Liver (tissue), 9 donors: Measurements from ENCODE around the gene DBN1. TPM values are rescaled to one million over a fixed set of nuclear protein-coding genes. Genes with fewer than 3 reads are reported as not detected.
A peak's percentile ranks its signal among the peaks of the same experiment; 100 is the strongest.

Source experiments
- DNase-seq: peaks from one replicate; pipeline ENCODE4 v3.0.0-alpha.2; 2017; ENCODE audit warnings: low spot score
- H3K27ac ChIP-seq, 2 donors: one replicate each; pipeline ENCODE4 v1.7.0; 2013; ENCODE audit warnings: inconsistent platforms in 2 of 2, low read length in 2 of 2, control low read depth in 1 of 2, low read depth in 1 of 2, mild to moderate bottlenecking in 1 of 2
- H3K27me3 ChIP-seq, 4 donors: one replicate each; pipeline versions ENCODE4 v1.6.1 to v1.7.0; 2013; ENCODE audit warnings: low read length in 3 of 4, inconsistent platforms in 1 of 4, mild to moderate bottlenecking in 1 of 4, moderate library complexity in 1 of 4; ENCODE audit not compliant: control insufficient read depth in 4 of 4, insufficient read depth in 4 of 4
- H3K36me3 ChIP-seq, 4 donors: one replicate each; pipeline versions ENCODE4 v1.6.1 to v1.7.0; 2013; ENCODE audit warnings: low read length in 3 of 4, mild to moderate bottlenecking in 3 of 4, low read depth in 1 of 4, moderate library complexity in 1 of 4; ENCODE audit not compliant: control insufficient read depth in 4 of 4, insufficient read depth in 3 of 4
- H3K4me1 ChIP-seq, 4 donors: one replicate each; pipeline versions ENCODE4 v1.6.1 to v1.7.0; 2013; ENCODE audit warnings: low read length in 3 of 4, mild to moderate bottlenecking in 3 of 4, moderate library complexity in 1 of 4; ENCODE audit not compliant: control insufficient read depth in 4 of 4, insufficient read depth in 4 of 4
- H3K4me3 ChIP-seq, 3 donors: one replicate each; pipeline versions ENCODE4 v1.6.1 to v1.7.0; 2013; ENCODE audit warnings: low read length in 3 of 3, control low read depth in 1 of 3, low read depth in 1 of 3, mild to moderate bottlenecking in 1 of 3
- H3K9ac ChIP-seq, 2 donors: one replicate each; pipeline ENCODE4 v1.7.0; 2013; ENCODE audit warnings: low read length in 2 of 2, mild to moderate bottlenecking in 2 of 2, moderate library complexity in 2 of 2, control low read depth in 1 of 2, low read depth in 1 of 2
- H3K9me3 ChIP-seq, 4 donors: one replicate each; pipeline versions ENCODE4 v1.6.1 to v1.7.0; 2013; ENCODE audit warnings: low read length in 3 of 4; ENCODE audit not compliant: control insufficient read depth in 4 of 4
- EGR1 ChIP-seq, 2 donors: IDR thresholded peaks; 2 replicates each; pipeline ENCODE4 v1.6.1; 2016 to 2018; ENCODE audit warnings: antibody characterized with exemption in 2 of 2, low read depth in 2 of 2
- FOXA1 ChIP-seq: IDR thresholded peaks from 2 replicates; pipeline ENCODE4 v1.6.1; 2016; ENCODE audit warnings: antibody characterized with exemption
- FOXA2 ChIP-seq: IDR thresholded peaks from 2 replicates; pipeline ENCODE4 v1.6.1; 2016; ENCODE audit warnings: antibody characterized with exemption
- GABPA ChIP-seq, 2 donors: IDR thresholded peaks in 1 of 2; conservative IDR thresholded peaks in 1 of 2; 2 replicates each; pipeline ENCODE4 v1.6.1; 2016; ENCODE audit warnings: antibody characterized with exemption in 2 of 2, mild to moderate bottlenecking in 1 of 2, moderate library complexity in 1 of 2
- HNF4A ChIP-seq, 2 donors: conservative IDR thresholded peaks; 2 replicates each; pipeline ENCODE4 v1.6.1; 2016; ENCODE audit warnings: antibody characterized with exemption in 2 of 2, mild to moderate bottlenecking in 2 of 2
- HNF4G ChIP-seq: IDR thresholded peaks from 2 replicates; pipeline ENCODE4 v1.6.1; 2016; ENCODE audit warnings: antibody characterized with exemption
- JUND ChIP-seq, 2 donors: IDR thresholded peaks; 2 replicates each; pipeline ENCODE4 v1.6.1; 2016; ENCODE audit warnings: antibody characterized with exemption in 2 of 2
- NR2F2 ChIP-seq: IDR thresholded peaks from 2 replicates; pipeline ENCODE4 v1.6.1; 2016; ENCODE audit warnings: antibody characterized with exemption
- RAD21 ChIP-seq, 2 donors: IDR thresholded peaks; 2 replicates each; pipeline ENCODE4 v1.6.1; 2016; ENCODE audit warnings: antibody characterized with exemption in 2 of 2, mild to moderate bottlenecking in 2 of 2
- RXRA ChIP-seq, 2 donors: IDR thresholded peaks; 2 replicates each; pipeline ENCODE4 v1.6.1; 2017 to 2018; ENCODE audit warnings: antibody characterized with exemption in 2 of 2, mild to moderate bottlenecking in 1 of 2
- SP1 ChIP-seq: IDR thresholded peaks from 2 replicates; pipeline ENCODE4 v1.6.1; 2018; ENCODE audit warnings: antibody characterized with exemption, mild to moderate bottlenecking
- TAF1 ChIP-seq: conservative IDR thresholded peaks from 2 replicates; pipeline ENCODE4 v1.6.1; 2016; ENCODE audit warnings: antibody characterized with exemption, mild to moderate bottlenecking
- YY1 ChIP-seq: IDR thresholded peaks from 2 replicates; pipeline ENCODE4 v1.6.1; 2016; ENCODE audit warnings: antibody characterized with exemption, mild to moderate bottlenecking
- WGBS: extraction: QIAGEN DNeasy Blood & Tissue Kit; methylation state at CpG from one replicate; pipeline ENCODE4 v1.1.7; 2013; 5-methylcytosine and 5-hydroxymethylcytosine counted together
- polyA plus RNA-seq, 2 donors: library from polyadenylated mRNA; stranded (reverse) in 1 of 2; unstranded in 1 of 2; fragments of 200-250 nt in 1 of 2; fragments of >200 nt in 1 of 2; fragmentation: Nextera tagmentation in 1 of 2; extraction: Ambion mirVana in 1 of 2; gene quantifications; one replicate each; pipeline versions ENCODE4 v1.2.1 to v1.2.3, GENCODE V29; 2013 to 2015
- total RNA-seq, 2 donors: library from RNA; depleted of rRNA; stranded (reverse); fragments of >200 nt; gene quantifications; one replicate each; pipeline ENCODE4 v1.2.3, GENCODE V29; 2014
- TF ChIP-seq, protein P1 (sequence below): IDR thresholded peaks from 2 replicates; pipeline ENCODE4 v1.6.1; 2016; ENCODE audit warnings: antibody characterized with exemption, mild to moderate bottlenecking
- TF ChIP-seq, protein P2 (sequence below): IDR thresholded peaks from 2 replicates; pipeline ENCODE4 v1.6.1; 2016; ENCODE audit warnings: antibody characterized with exemption
- TF ChIP-seq, protein P3 (sequence below): IDR thresholded peaks from 2 replicates; pipeline ENCODE4 v1.6.1; 2016; ENCODE audit warnings: antibody characterized with exemption
- TF ChIP-seq, protein P4 (sequence below): fragments of 150-350 bp; IDR thresholded peaks from 2 replicates; pipeline ENCODE4 v1.5.1; 2017; ENCODE audit warnings: improper control_type of control experiment, low read depth, low read length; ENCODE audit not compliant: missing input control
- TF ChIP-seq, protein P5 (sequence below): IDR thresholded peaks from 2 replicates; pipeline ENCODE4 v1.6.1; 2016; ENCODE audit warnings: antibody characterized with exemption
- donor health status: healthy.
- donor health status: healthy.
- donor health status: healthy.
- donor health status: healthy.
- donor health status: healthy.

The DBN1 gene
- total and polyA plus RNA-seq, 4 donors = 1.5 to 4.9 (median 2.0) TPM

DNA sequence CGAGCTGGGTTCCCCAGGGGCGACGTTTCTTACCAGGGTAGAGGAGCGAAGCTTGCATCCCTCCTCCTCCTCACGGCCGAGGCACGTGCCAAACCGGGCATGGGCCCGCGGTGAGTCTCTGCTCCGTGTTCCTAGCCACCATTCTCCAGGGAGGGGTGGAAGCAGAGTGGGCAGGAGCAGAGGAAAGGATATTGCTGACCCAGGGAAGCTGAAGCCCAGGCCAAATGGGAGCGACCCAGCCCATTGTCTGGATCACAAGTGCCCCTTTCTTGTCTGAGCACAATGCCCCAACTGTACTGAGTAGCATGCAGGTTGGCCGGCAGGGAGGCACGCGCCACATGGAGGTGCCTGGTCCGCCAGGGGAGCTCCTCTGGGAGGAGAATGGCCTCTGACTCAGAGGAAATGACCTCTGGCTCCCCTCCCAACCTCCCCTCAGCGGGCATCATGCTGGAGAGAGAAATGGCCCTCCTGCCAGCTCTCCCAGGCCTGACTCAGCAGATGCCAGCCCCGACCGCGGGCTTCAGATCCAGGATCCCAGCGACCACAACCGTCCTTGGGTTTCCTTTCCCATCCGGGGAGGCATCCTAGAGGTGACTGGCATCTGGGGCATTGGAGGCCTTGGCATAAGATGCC, 25.7 kb downstream of the DBN1 start:
- 14% methylated on average over 23 of the region's 23 CpGs for WGBS

DNA sequence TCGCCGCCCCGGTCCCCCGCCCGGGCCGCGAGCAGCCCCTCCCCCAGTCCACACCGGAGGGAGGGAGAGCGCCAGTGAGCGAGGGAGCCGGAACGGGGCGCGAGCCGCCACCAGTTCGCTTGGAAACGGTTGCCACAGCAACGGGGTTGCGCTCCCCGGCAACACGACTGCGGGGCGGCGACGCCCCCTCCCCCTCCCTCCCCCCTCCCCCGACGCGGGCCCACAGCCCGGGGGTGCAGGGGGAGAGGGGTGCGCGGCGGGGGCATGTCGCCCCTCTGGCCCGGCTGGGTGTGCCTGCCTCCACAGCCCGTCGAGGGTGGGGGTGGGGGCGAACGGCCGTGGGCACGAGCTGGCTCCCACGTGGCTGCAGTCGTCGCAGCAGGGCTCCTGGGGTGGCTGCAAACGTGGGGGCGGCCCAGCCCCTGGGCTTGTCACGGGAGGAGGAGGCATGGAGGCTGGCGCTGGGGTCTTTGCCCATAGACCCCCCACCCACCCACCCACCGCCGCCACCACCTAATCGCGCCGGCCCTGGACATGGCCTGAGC, 26.3 kb downstream of the DBN1 start:
- H3K36me3 ChIP-seq = no peaks in the 10 kb centered on the region
- no peak overlapping the region for H3K9ac ChIP-seq
- H3K4me3 ChIP-seq = peak overlapping the region in 2 of 3 donors; percentile 37 to 65
- peaks cover 5 to 18% (median 9%) of the 10 kb centered on the region in 4 donors for H3K4me1 ChIP-seq
- no peaks in the 10 kb centered on the region for H3K9me3 ChIP-seq
- H3K27ac ChIP-seq = no peak overlapping the region
- TF ChIP-seq, protein P1, sequence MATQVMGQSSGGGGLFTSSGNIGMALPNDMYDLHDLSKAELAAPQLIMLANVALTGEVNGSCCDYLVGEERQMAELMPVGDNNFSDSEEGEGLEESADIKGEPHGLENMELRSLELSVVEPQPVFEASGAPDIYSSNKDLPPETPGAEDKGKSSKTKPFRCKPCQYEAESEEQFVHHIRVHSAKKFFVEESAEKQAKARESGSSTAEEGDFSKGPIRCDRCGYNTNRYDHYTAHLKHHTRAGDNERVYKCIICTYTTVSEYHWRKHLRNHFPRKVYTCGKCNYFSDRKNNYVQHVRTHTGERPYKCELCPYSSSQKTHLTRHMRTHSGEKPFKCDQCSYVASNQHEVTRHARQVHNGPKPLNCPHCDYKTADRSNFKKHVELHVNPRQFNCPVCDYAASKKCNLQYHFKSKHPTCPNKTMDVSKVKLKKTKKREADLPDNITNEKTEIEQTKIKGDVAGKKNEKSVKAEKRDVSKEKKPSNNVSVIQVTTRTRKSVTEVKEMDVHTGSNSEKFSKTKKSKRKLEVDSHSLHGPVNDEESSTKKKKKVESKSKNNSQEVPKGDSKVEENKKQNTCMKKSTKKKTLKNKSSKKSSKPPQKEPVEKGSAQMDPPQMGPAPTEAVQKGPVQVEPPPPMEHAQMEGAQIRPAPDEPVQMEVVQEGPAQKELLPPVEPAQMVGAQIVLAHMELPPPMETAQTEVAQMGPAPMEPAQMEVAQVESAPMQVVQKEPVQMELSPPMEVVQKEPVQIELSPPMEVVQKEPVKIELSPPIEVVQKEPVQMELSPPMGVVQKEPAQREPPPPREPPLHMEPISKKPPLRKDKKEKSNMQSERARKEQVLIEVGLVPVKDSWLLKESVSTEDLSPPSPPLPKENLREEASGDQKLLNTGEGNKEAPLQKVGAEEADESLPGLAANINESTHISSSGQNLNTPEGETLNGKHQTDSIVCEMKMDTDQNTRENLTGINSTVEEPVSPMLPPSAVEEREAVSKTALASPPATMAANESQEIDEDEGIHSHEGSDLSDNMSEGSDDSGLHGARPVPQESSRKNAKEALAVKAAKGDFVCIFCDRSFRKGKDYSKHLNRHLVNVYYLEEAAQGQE = no peak
- TF ChIP-seq JUND (IDR thresholded peaks at IDR 0.05) (no peak), RAD21 (IDR thresholded peaks at IDR 0.05) (no peak), FOXA1 (no peak), EGR1 (IDR thresholded peaks at IDR 0.05; ENCODE audit: low read depth in 2 of 2) (no peak), GABPA (IDR thresholded peaks at IDR 0.05 in 1 of 2, conservative IDR thresholded peaks at IDR 0.05 in 1 of 2) (no peak), TAF1 (no peak), RXRA (IDR thresholded peaks at IDR 0.05) (no peak), NR2F2 (no peak), SP1 (no peak), FOXA2 (no peak), HNF4G (no peak), HNF4A (conservative IDR thresholded peaks at IDR 0.05) (no peak), YY1 (no peak)
- TF ChIP-seq, protein P2, sequence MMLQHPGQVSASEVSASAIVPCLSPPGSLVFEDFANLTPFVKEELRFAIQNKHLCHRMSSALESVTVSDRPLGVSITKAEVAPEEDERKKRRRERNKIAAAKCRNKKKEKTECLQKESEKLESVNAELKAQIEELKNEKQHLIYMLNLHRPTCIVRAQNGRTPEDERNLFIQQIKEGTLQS = no peak
- TF ChIP-seq, protein P3, sequence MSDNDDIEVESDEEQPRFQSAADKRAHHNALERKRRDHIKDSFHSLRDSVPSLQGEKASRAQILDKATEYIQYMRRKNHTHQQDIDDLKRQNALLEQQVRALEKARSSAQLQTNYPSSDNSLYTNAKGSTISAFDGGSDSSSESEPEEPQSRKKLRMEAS = no peak
- TF ChIP-seq, protein P4, sequence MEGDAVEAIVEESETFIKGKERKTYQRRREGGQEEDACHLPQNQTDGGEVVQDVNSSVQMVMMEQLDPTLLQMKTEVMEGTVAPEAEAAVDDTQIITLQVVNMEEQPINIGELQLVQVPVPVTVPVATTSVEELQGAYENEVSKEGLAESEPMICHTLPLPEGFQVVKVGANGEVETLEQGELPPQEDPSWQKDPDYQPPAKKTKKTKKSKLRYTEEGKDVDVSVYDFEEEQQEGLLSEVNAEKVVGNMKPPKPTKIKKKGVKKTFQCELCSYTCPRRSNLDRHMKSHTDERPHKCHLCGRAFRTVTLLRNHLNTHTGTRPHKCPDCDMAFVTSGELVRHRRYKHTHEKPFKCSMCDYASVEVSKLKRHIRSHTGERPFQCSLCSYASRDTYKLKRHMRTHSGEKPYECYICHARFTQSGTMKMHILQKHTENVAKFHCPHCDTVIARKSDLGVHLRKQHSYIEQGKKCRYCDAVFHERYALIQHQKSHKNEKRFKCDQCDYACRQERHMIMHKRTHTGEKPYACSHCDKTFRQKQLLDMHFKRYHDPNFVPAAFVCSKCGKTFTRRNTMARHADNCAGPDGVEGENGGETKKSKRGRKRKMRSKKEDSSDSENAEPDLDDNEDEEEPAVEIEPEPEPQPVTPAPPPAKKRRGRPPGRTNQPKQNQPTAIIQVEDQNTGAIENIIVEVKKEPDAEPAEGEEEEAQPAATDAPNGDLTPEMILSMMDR = no peak
- TF ChIP-seq, protein P5, sequence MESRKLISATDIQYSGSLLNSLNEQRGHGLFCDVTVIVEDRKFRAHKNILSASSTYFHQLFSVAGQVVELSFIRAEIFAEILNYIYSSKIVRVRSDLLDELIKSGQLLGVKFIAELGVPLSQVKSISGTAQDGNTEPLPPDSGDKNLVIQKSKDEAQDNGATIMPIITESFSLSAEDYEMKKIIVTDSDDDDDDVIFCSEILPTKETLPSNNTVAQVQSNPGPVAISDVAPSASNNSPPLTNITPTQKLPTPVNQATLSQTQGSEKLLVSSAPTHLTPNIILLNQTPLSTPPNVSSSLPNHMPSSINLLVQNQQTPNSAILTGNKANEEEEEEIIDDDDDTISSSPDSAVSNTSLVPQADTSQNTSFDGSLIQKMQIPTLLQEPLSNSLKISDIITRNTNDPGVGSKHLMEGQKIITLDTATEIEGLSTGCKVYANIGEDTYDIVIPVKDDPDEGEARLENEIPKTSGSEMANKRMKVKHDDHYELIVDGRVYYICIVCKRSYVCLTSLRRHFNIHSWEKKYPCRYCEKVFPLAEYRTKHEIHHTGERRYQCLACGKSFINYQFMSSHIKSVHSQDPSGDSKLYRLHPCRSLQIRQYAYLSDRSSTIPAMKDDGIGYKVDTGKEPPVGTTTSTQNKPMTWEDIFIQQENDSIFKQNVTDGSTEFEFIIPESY = no peak
- under 1% methylated on average over 50 of the region's 52 CpGs for WGBS
- no peak for DNase-seq
- H3K27me3 ChIP-seq = no peaks in the 10 kb centered on the region

More for the DNA sequence above, 25.7 kb downstream of the DBN1 start:
- DNase-seq = no peak
- no peaks in the 10 kb centered on the region for H3K27me3 ChIP-seq
- no peak overlapping the region for H3K9ac ChIP-seq
- H3K36me3 ChIP-seq = no peaks in the 10 kb centered on the region
- H3K4me1 ChIP-seq = peaks cover 5 to 18% (median 9%) of the 10 kb centered on the region in 4 donors
- H3K9me3 ChIP-seq = no peaks in the 10 kb centered on the region
- TF ChIP-seq, protein P2 = no peak
- TF ChIP-seq NR2F2 = peak; percentile 54
- TF ChIP-seq YY1 = no peak
- H3K4me3 ChIP-seq = peak overlapping the region in 1 of 3 donors; percentile 65
- H3K27ac ChIP-seq = no peak overlapping the region
